Measurements from ENCODE around the gene STPG2. TPM values are rescaled to one million over a fixed set of nuclear protein-coding genes. Genes with fewer than 3 reads are reported as not detected.

Gene STPG2
- total RNA-seq, 1 donor from 2014 or later = 0.99 TPM

GRCh38 chr4:97582890-97583289 is 560.4 kb downstream of the STPG2 start:
- Histone ChIP-seq H3K9me3 (ENCODE audit: low read depth) (no peaks in the 10 kb centered on the region), H3K36me3 (no peaks in the 10 kb centered on the region), H3K4me2 (no peak overlapping the region), H3K79me2 (ENCODE audit: low read depth) (no peaks in the 10 kb centered on the region), H3F3A (ENCODE audit: low read depth) (no peaks in the 10 kb centered on the region), H3K27me3 (no peaks in the 10 kb centered on the region), H3K9ac (no peak overlapping the region), H4K20me1 (ENCODE audit: low read depth) (no peaks in the 10 kb centered on the region), H3K4me3 (no peak overlapping the region), H2AFZ (replicated peaks) (no peak overlapping the region), H3K4me1 (no peaks in the 10 kb centered on the region), H3K27ac (no peak overlapping the region)
- Mint-ChIP-seq H3K4me3 (no peak overlapping the region), H3K27me3 (ENCODE audit: insufficient read depth, low read depth) (no peaks in the 10 kb centered on the region), H3K27ac (no peak overlapping the region), H3K4me1 (no peaks in the 10 kb centered on the region), H3K36me3 (no peaks in the 10 kb centered on the region), H3K9me3 (no peaks in the 10 kb centered on the region)
- DNase-seq (ENCODE audit: low spot score) = no peak
- TF ChIP-seq EZH2 (IDR thresholded peaks at IDR 0.05) = no peak
- TF ChIP-seq EZH2phosphoT487 (IDR thresholded peaks at IDR 0.05) = no peak
- TF ChIP-seq CTCF (IDR thresholded peaks at IDR 0.05) = no peak

DNA sequence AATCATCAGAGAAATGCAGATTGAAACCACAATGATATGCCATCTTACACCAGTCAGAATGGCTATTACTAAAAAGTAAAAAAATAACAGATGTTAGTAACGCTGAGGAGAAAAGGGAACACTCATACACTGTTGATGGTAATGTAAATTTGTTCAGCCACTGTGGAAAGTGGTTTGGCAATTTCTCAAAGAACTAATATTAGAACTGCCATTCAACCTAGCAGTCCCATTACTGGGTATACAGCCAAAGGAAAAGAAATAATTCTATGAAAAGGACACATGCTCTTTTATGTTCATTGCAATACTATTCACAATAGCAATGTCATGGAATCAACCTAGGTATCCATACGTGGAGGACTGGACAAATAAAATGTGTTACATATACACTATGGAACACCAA is 566.3 kb downstream of the STPG2 start:
- Histone ChIP-seq H3K4me3 (no peak overlapping the region), H3K9ac (no peak overlapping the region), H3K27me3 (no peaks in the 10 kb centered on the region), H3K27ac (no peak overlapping the region), H3K36me3 (no peaks in the 10 kb centered on the region), H3K4me1 (peaks cover 9% of the 10 kb centered on the region), H2AFZ (replicated peaks) (no peak overlapping the region), H3K79me2 (ENCODE audit: low read depth) (no peaks in the 10 kb centered on the region), H3K4me2 (no peak overlapping the region), H4K20me1 (ENCODE audit: low read depth) (no peaks in the 10 kb centered on the region), H3F3A (ENCODE audit: low read depth) (no peaks in the 10 kb centered on the region), H3K9me3 (ENCODE audit: low read depth) (no peaks in the 10 kb centered on the region)
- Mint-ChIP-seq H3K27ac (no peak overlapping the region), H3K4me1 (peaks cover 10% of the 10 kb centered on the region), H3K9me3 (peaks cover 10% of the 10 kb centered on the region), H3K36me3 (peaks cover 8% of the 10 kb centered on the region), H3K4me3 (no peak overlapping the region), H3K27me3 (ENCODE audit: insufficient read depth, low read depth) (no peaks in the 10 kb centered on the region)
- DNase-seq (ENCODE audit: low spot score) = no peak
- TF ChIP-seq CTCF (IDR thresholded peaks at IDR 0.05) = no peak
- TF ChIP-seq EZH2 (IDR thresholded peaks at IDR 0.05) = no peak
- no peak for TF ChIP-seq EZH2phosphoT487 (IDR thresholded peaks at IDR 0.05)

GRCh38 chr4:97560009-97560408 is 583.3 kb downstream of the STPG2 start:
- H3K27ac Mint-ChIP-seq = no peak overlapping the region
- H3K4me3 ChIP-seq = no peak overlapping the region
- no peaks in the 10 kb centered on the region for H3K27me3 ChIP-seq
- no peaks in the 10 kb centered on the region for H3K36me3 Mint-ChIP-seq
- no peaks in the 10 kb centered on the region for H3K4me1 Mint-ChIP-seq
- no peaks in the 10 kb centered on the region for H3F3A ChIP-seq (ENCODE audit: low read depth)
- H3K9me3 Mint-ChIP-seq = peaks cover 21% of the 10 kb centered on the region
- DNase-seq (ENCODE audit: low spot score) = no peak
- no peaks in the 10 kb centered on the region for H3K27me3 Mint-ChIP-seq (ENCODE audit: insufficient read depth, low read depth)
- H2AFZ ChIP-seq (replicated peaks) = no peak overlapping the region
- no peaks in the 10 kb centered on the region for H3K79me2 ChIP-seq (ENCODE audit: low read depth)
- H3K4me1 ChIP-seq = no peaks in the 10 kb centered on the region
- no peak overlapping the region for H3K4me2 ChIP-seq
- no peaks in the 10 kb centered on the region for H3K36me3 ChIP-seq
- H4K20me1 ChIP-seq (ENCODE audit: low read depth) = no peaks in the 10 kb centered on the region
- TF ChIP-seq CTCF (IDR thresholded peaks at IDR 0.05) (no peak), EZH2phosphoT487 (IDR thresholded peaks at IDR 0.05) (no peak), EZH2 (IDR thresholded peaks at IDR 0.05) (no peak)
- no peak overlapping the region for H3K9ac ChIP-seq
- H3K27ac ChIP-seq = no peak overlapping the region
- no peaks in the 10 kb centered on the region for H3K9me3 ChIP-seq (ENCODE audit: low read depth)
- H3K4me3 Mint-ChIP-seq = no peak overlapping the region
